Measurements from ENCODE around the gene MAL.

The MAL gene

GRCh38 chr2:95040426-95040825 is 14.9 kb downstream of the MAL start:
- H3K4me3 ChIP-seq (ENCODE audit: low read depth, low read length), result no peak overlapping the region
- TF ChIP-seq CTCF (IDR thresholded peaks at IDR 0.05; ENCODE audit: low read depth, low read length) (no peak), MYC (IDR thresholded peaks at IDR 0.05; ENCODE audit: low read depth, low read length) (no peak), POLR2A (IDR thresholded peaks at IDR 0.05; ENCODE audit: extremely low read depth, insufficient read length) (no peak), MAX (IDR thresholded peaks at IDR 0.05; ENCODE audit: low read depth, low read length) (no peak)
- no peak for DNase-seq (ENCODE audit: low read depth)

- no peak for TF ChIP-seq POLR2A (IDR thresholded peaks at IDR 0.05; ENCODE audit: extremely low read depth, insufficient read length)
- no peak for TF ChIP-seq MAX (IDR thresholded peaks at IDR 0.05; ENCODE audit: low read depth, low read length)
- TF ChIP-seq CTCF (IDR thresholded peaks at IDR 0.05; ENCODE audit: low read depth, low read length), result no peak
- no peak for TF ChIP-seq MYC (IDR thresholded peaks at IDR 0.05; ENCODE audit: low read depth, low read length)
- no peak for DNase-seq (ENCODE audit: low read depth)
- no peak overlapping the region for H3K4me3 ChIP-seq (ENCODE audit: low read depth, low read length)
These were observed 15.7 kb downstream of the MAL start for GRCh38 chr2:95041060-95041823.

- no peak overlapping the region for H3K4me3 ChIP-seq (ENCODE audit: low read depth, low read length)
- no peak for DNase-seq (ENCODE audit: low read depth)
- TF ChIP-seq MAX (IDR thresholded peaks at IDR 0.05; ENCODE audit: low read depth, low read length), result no peak
- no peak for TF ChIP-seq CTCF (IDR thresholded peaks at IDR 0.05; ENCODE audit: low read depth, low read length)
- TF ChIP-seq MYC (IDR thresholded peaks at IDR 0.05; ENCODE audit: low read depth, low read length), result no peak
- TF ChIP-seq POLR2A (IDR thresholded peaks at IDR 0.05; ENCODE audit: extremely low read depth, insufficient read length), result no peak
These were observed 16.4 kb downstream of the MAL start for GRCh38 chr2:95041824-95042442.

GRCh38 chr2:95042472-95043271 is 17.2 kb downstream of the MAL start:
- no peak for TF ChIP-seq MAX (IDR thresholded peaks at IDR 0.05; ENCODE audit: low read depth, low read length)
- no peak for TF ChIP-seq POLR2A (IDR thresholded peaks at IDR 0.05; ENCODE audit: extremely low read depth, insufficient read length)
- TF ChIP-seq CTCF (IDR thresholded peaks at IDR 0.05; ENCODE audit: low read depth, low read length), result no peak
- no peak for TF ChIP-seq MYC (IDR thresholded peaks at IDR 0.05; ENCODE audit: low read depth, low read length)
- H3K4me3 ChIP-seq (ENCODE audit: low read depth, low read length), result no peak overlapping the region
- DNase-seq (ENCODE audit: low read depth), result no peak

GRCh38 chr2:95043300-95044093 is 18.0 kb downstream of the MAL start:
- H3K4me3 ChIP-seq (ENCODE audit: low read depth, low read length), result no peak overlapping the region
- no peak for TF ChIP-seq POLR2A (IDR thresholded peaks at IDR 0.05; ENCODE audit: extremely low read depth, insufficient read length)
- TF ChIP-seq CTCF (IDR thresholded peaks at IDR 0.05; ENCODE audit: low read depth, low read length), result no peak
- no peak for TF ChIP-seq MAX (IDR thresholded peaks at IDR 0.05; ENCODE audit: low read depth, low read length)
- TF ChIP-seq MYC (IDR thresholded peaks at IDR 0.05; ENCODE audit: low read depth, low read length), result no peak
- DNase-seq (ENCODE audit: low read depth), result no peak
